PC-9 (cell line): ENCODE measurements around the gene LYRM1. TPM values are rescaled to one million over a fixed set of nuclear protein-coding genes. Genes with fewer than 3 reads are reported as not detected.

Source experiments
- BruUV-seq: library from RNA; stranded (reverse); fragments of 400-500 nt; replicated peaks from 2 replicates; lab custom pipeline; 2021; lab: Mats Ljungman, UMichigan
- CTCF ChIA-PET: fragments of 300-600 bp; sonication (Branson Sonifier 250); formaldehyde crosslinking; loops from one replicate; lab custom pipeline; 2022; ENCODE audit warnings: antibody characterized with exemption; lab: Charles Lee
- POLR2A ChIA-PET: fragments of 300-600 bp; sonication (Branson Sonifier 250); formaldehyde crosslinking; loops from one replicate; lab custom pipeline; 2022; ENCODE audit warnings: antibody characterized with exemption; ENCODE audit not compliant: unreplicated experiment; lab: Charles Lee
- DNase-seq, 2 experiments: peaks; one replicate each; pipeline versions ENCODE4 v3.0.0 to v3.0.0-alpha.2; 2015 to 2022; ENCODE audit warnings: mixed read lengths in 1 of 2
- H2AFZ ChIP-seq: fragments of 200-600 bp; sonication (generic); 2 replicates; pipeline ENCODE4 v1.8.1; 2017; ENCODE audit warnings: antibody characterized with exemption
- H3F3A ChIP-seq: fragments of 200-600 bp; sonication (generic); 2 replicates; pipeline ENCODE4 v1.8.1; 2017; ENCODE audit warnings: antibody characterized with exemption, mild to moderate bottlenecking, low read depth; ENCODE audit not compliant: insufficient read depth
- H3K27ac ChIP-seq: fragments of 200-600 bp; sonication (generic); 2 replicates; pipeline ENCODE4 v1.6.1; 2016; ENCODE audit warnings: mixed run types
- H3K27me3 ChIP-seq: fragments of 200-600 bp; sonication (generic); 2 replicates; pipeline ENCODE4 v1.6.1; 2016; ENCODE audit warnings: low read depth, mixed run types; ENCODE audit not compliant: insufficient read depth
- H3K36me3 ChIP-seq: fragments of 200-600 bp; sonication (generic); 2 replicates; pipeline ENCODE4 v1.6.1; 2016; ENCODE audit warnings: low read depth, mixed run types
- H3K4me1 ChIP-seq: fragments of 200-600 bp; sonication (generic); replicated peaks from 2 replicates; pipeline ENCODE4 v1.6.1; 2016; ENCODE audit warnings: mixed run types; ENCODE audit not compliant: insufficient read depth
- H3K4me2 ChIP-seq: fragments of 200-600 bp; sonication (generic); 2 replicates; pipeline ENCODE4 v1.6.1; 2017; ENCODE audit warnings: mixed run types
- H3K4me3 ChIP-seq: fragments of 200-600 bp; sonication (generic); 2 replicates; pipeline ENCODE4 v1.6.1; 2016; ENCODE audit warnings: mixed run types
- H3K79me2 ChIP-seq: fragments of 200-600 bp; sonication (generic); 2 replicates; pipeline ENCODE4 v1.6.1; 2017; ENCODE audit warnings: low read depth, mixed run types
- H3K9me2 ChIP-seq: fragments of 200-600 bp; sonication (generic); 2 replicates; pipeline ENCODE4 v1.8.1; 2017; ENCODE audit warnings: mild to moderate bottlenecking; ENCODE audit not compliant: insufficient read depth
- H3K9me3 ChIP-seq: fragments of 200-600 bp; sonication (generic); 2 replicates; pipeline ENCODE4 v1.8.1; 2016; ENCODE audit warnings: low read depth; ENCODE audit not compliant: insufficient read depth
- H4K20me1 ChIP-seq: fragments of 200-600 bp; sonication (generic); 2 replicates; pipeline ENCODE4 v1.8.1; 2017; ENCODE audit not compliant: insufficient read depth
- CTCF ChIP-seq: fragments of 200-600 bp; sonication (generic); conservative IDR thresholded peaks from 2 replicates; pipeline ENCODE4 v1.6.1; 2017; ENCODE audit warnings: mixed run types, antibody characterized with exemption, mild to moderate bottlenecking, moderate library complexity
- EZH2 ChIP-seq: fragments of 200-600 bp; sonication (generic); IDR thresholded peaks from 2 replicates; pipeline ENCODE4 v1.8.0; 2017; ENCODE audit warnings: antibody characterized with exemption, low read depth
- intact Hi-C: fragments of 100-400 bp; cut with micrococcal nuclease; formaldehyde crosslinking; loops from one replicate; pipeline ENCODE4 v1.10.0; 2022; ENCODE audit not compliant: unreplicated experiment
- total RNA-seq: library from RNA; stranded (reverse); gene quantifications from 2 replicates; pipeline ENCODE4 v1.2.3, GENCODE V29; 2021

The LYRM1 gene
- total RNA-seq, 1 experiment from 2014 or later = 51.7 TPM

DNA sequence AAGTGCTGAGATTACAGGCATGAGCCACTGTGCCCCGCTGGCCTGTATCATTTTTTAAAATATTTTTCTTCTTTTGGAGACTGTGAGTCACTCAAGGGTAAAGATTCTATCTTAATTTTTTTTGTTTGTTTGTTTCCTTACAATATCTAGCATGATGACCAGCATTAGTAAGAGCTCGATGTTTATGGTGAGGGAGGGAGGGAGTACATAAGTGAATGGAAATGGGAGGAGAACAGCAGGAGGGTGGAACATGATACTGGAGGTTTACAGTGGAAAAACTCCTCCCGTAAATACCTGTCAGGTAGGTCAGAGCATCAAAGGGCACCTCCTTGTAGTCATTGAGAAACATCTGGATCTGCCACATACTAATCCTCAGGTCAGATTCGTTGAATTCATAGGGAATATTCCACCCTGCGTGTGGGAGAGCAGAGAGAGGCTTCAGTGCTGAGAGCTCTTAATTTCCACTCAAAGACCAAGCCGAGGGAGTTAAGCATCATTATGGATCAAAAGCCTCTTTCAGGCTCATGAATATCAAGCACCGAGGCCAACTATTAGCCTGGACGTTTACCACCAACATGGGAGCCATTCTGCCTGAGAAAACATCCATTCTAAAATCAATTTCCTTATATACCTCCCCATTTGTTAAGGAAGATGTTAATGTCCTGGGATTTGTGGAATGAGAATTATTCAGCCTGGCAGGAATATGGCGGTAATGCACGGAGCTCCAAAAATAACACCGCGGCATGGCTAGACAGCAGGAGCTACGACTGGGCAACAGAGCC is 51.8 kb downstream of the LYRM1 start:
- Histone ChIP-seq H3K36me3 (no peaks in the 10 kb centered on the region), H2AFZ (no peak overlapping the region), H3K9me3 (no peaks in the 10 kb centered on the region), H3F3A (peaks cover 19% of the 10 kb centered on the region), H3K9me2 (no peaks in the 10 kb centered on the region), H4K20me1 (no peaks in the 10 kb centered on the region), H3K4me1 (peaks cover 8% of the 10 kb centered on the region), H3K27me3 (no peaks in the 10 kb centered on the region), H3K4me3 (no peak overlapping the region), H3K27ac (peak overlapping the region; percentile 42), H3K4me2 (peak overlapping the region; percentile 55; the same call in 1 of the 2 replicates), H3K79me2 (no peaks in the 10 kb centered on the region)
- POLR2A ChIA-PET = interaction anchor here (0.5 to 0.6 kb wide), 4 partner anchors 32 to 148 kb away, joined by 3 to 8 read pairs (median 4); partner anchors contain the start of gene DCUN1D3
- intact Hi-C loops = loop anchor here (2.0 to 5.0 kb wide), 2 partner anchors 50 to 102 kb away; partner anchors contain the start of genes DCUN1D3 and LYRM1
- DNase-seq = peak; percentile 53 to 93
- BruUV-seq = no TSS peak
- TF ChIP-seq CTCF = no peak
- TF ChIP-seq EZH2 = no peak
- CTCF ChIA-PET = no interaction called here

- no peak for DNase-seq
- no TSS peak for BruUV-seq
- peaks cover 20% of the 10 kb centered on the region for H3F3A ChIP-seq
- no peaks in the 10 kb centered on the region for H3K9me2 ChIP-seq
- POLR2A ChIA-PET = no interaction called here
- H3K9me3 ChIP-seq = no peaks in the 10 kb centered on the region
- no peaks in the 10 kb centered on the region for H3K27me3 ChIP-seq
- no peaks in the 10 kb centered on the region for H3K79me2 ChIP-seq
- H3K4me2 ChIP-seq = no peak overlapping the region
- H3K27ac ChIP-seq = no peak overlapping the region
- H3K4me3 ChIP-seq = no peak overlapping the region
- H4K20me1 ChIP-seq = no peaks in the 10 kb centered on the region
- TF ChIP-seq EZH2 (no peak), CTCF (no peak)
- peaks cover 8% of the 10 kb centered on the region for H3K4me1 ChIP-seq
- H3K36me3 ChIP-seq = no peaks in the 10 kb centered on the region
- intact Hi-C loops = loop anchor here (5.0 kb wide), 1 partner anchor 52 kb away; the partner anchor contains the start of genes DCUN1D3 and LYRM1
- CTCF ChIA-PET = no interaction called here
- H2AFZ ChIP-seq = no peak overlapping the region
Measured at GRCh38 chr16:20954574-20954973, 54.0 kb downstream of the LYRM1 start.

DNA sequence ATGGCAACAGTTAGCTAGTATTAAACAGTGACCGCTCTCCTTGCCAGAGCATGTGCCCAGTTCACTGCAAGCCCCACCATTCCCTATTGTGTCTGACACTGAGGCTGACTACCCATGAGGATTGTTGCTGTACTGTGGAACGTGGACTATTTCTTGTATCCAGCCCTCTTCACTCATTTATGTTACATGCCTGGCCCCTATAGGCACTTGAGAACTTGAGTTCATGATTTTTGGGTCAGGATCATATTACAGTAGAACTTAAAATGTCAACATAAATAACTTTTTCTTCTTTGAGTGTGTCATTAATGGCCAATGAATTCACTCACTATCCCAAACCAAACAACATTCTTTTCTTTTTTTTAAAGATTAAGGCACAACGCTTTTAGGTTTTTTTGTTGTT is 55.7 kb downstream of the LYRM1 start:
- H3K4me3 ChIP-seq = no peak overlapping the region
- intact Hi-C loops = no loop called here
- H3F3A ChIP-seq = peaks cover 18% of the 10 kb centered on the region
- H3K79me2 ChIP-seq = no peaks in the 10 kb centered on the region
- no peak overlapping the region for H2AFZ ChIP-seq
- ChIA-PET CTCF (interaction anchor here (0.6 kb wide), 1 partner anchor 846 kb away, joined by 3 read pairs; no protein-coding TSS in a partner anchor), POLR2A (no interaction called here)
- no TSS peak for BruUV-seq
- DNase-seq = no peak
- no peaks in the 10 kb centered on the region for H3K9me3 ChIP-seq
- no peak overlapping the region for H3K27ac ChIP-seq
- H3K4me1 ChIP-seq = peaks cover 8% of the 10 kb centered on the region
- TF ChIP-seq EZH2 (no peak), CTCF (no peak)
- H3K4me2 ChIP-seq = no peak overlapping the region
- no peaks in the 10 kb centered on the region for H3K36me3 ChIP-seq
- no peaks in the 10 kb centered on the region for H3K27me3 ChIP-seq
- no peaks in the 10 kb centered on the region for H4K20me1 ChIP-seq
- no peaks in the 10 kb centered on the region for H3K9me2 ChIP-seq
